Natural killer cell treated with Interleukin-12 subunit alpha and Interleukin-12 subunit beta and Interleukin-15 and Interleukin-18, amount 100 ng/mL, for 72 hours (primary cell): ENCODE measurements around the gene PDE4B. TPM values are rescaled to one million over a fixed set of nuclear protein-coding genes. Genes with fewer than 3 reads are reported as not detected.
"Not testable (repeated sequence)": the region's sequence is repeated elsewhere in the genome, so short reads cannot be mapped to it uniquely, and the experiment has no call there.

Experiments used
- ATAC-seq, 2 donors: fragments of 150-1000 bp; cut with Tn5 transposase in 1 of 2; sonication (Bioruptor Pico), chemical (Tn5 transposase) in 1 of 2; 2 replicates each; pipeline ENCODE4 v1.10.0; 2021
- DNase-seq: peaks from one replicate; pipeline ENCODE4 v3.0.0; 2022; ENCODE audit warnings: low spot score
- H3K27ac Mint-ChIP-seq, 2 donors: 1 replicate in 1 of 2; 2 replicates in 1 of 2; pipeline ENCODE4 v1.8.0; 2022; ENCODE audit warnings: mixed read lengths in 2 of 2, mild to moderate bottlenecking in 1 of 2, moderate library complexity in 1 of 2
- H3K27me3 Mint-ChIP-seq, 2 donors: 1 replicate in 1 of 2; 2 replicates in 1 of 2; pipeline ENCODE4 v1.8.0; 2022; ENCODE audit warnings: mixed read lengths in 2 of 2
- H3K36me3 Mint-ChIP-seq: one replicate; pipeline ENCODE4 v1.8.0; 2022; ENCODE audit warnings: mixed read lengths
- H3K4me1 Mint-ChIP-seq, 2 donors: 1 replicate in 1 of 2; 2 replicates in 1 of 2; pipeline ENCODE4 v1.8.0; 2022; ENCODE audit warnings: low read depth in 2 of 2, mixed read lengths in 2 of 2, mild to moderate bottlenecking in 1 of 2
- H3K4me3 Mint-ChIP-seq: one replicate; pipeline ENCODE4 v1.8.0; 2022; ENCODE audit warnings: mixed read lengths
- H3K9me3 Mint-ChIP-seq: 2 replicates; pipeline ENCODE4 v1.8.0; 2022; ENCODE audit warnings: mixed read lengths
- total RNA-seq, 2 donors: library from RNA; stranded (reverse); gene quantifications; one replicate each; pipeline ENCODE4 v1.2.3, GENCODE V29; 2022

PDE4B gene
- total RNA-seq, 2 donors from 2014 or later, result 83.8 to 136 TPM

DNA sequence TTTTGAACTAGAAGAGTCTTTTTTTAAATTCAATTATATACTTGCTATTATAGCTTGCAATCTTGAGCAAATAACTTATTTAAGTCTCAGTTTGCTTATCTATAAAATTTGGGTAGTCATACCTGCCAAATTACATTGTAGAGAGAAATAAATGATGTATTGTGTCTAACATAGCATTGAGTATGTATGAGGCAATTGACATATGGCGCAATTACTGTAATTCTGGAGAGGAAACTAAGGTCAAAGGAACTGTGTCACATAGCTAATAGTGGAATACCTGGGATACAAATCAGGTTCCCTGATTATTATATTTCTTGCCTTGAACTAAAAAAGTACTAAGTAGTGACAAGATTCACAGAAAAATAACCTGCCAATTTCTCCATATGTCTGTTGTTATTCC lies 302.5 kb downstream of the PDE4B start:
- H3K4me3 Mint-ChIP-seq, result no peak overlapping the region
- H3K9me3 Mint-ChIP-seq, result peaks cover 5% of the 10 kb centered on the region
- no peaks in the 10 kb centered on the region for H3K36me3 Mint-ChIP-seq
- H3K27ac Mint-ChIP-seq, result no peak overlapping the region
- H3K4me1 Mint-ChIP-seq, result no peaks in the 10 kb centered on the region
- ATAC-seq, result no peak
- H3K27me3 Mint-ChIP-seq, result peaks cover 3 to 8% of the 10 kb centered on the region in 2 donors
- DNase-seq, result no peak

DNA sequence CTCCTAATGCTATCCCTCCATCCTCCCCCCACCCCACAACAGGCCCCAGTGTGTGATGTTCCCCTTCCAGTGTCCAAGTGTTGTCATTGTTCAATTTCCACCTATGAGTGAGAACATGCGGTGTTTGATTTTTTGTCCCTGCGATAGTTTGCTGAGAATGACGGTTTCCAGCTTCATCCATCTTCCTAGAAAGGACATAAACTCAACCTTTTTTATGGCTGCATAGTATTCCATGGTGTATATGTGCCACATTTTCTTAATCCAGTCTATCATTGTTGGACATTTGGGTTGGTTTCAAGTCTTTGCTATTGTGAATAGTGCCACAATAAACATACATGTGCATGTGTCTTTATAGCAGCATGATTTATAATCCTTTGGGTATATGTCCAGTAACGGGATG lies 308.3 kb downstream of the PDE4B start:
- not testable (repeated sequence) for H3K4me3 Mint-ChIP-seq, H3K36me3 Mint-ChIP-seq, H3K27ac Mint-ChIP-seq, DNase-seq, H3K9me3 Mint-ChIP-seq, ATAC-seq, H3K4me1 Mint-ChIP-seq, H3K27me3 Mint-ChIP-seq

DNA sequence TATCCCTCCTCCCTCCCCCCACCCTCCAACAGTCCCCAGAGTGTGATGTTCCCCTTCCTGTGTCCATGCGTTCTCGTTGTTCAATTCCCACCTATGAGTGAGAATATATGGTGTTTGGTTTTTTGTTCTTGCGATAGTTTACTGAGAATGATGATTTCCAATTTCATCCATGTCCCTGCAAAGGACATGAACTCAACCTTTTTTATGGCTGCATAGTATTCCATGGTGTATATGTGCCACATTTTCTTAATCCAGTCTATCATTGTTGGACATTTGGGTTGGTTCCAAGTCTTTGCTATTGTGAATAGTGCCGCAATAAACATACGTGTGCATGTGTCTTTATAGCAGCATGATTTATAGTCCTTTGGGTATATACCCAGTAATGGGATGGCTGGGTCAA lies 311.4 kb downstream of the PDE4B start:
- not testable (repeated sequence) for H3K27ac Mint-ChIP-seq, H3K36me3 Mint-ChIP-seq

DNA sequence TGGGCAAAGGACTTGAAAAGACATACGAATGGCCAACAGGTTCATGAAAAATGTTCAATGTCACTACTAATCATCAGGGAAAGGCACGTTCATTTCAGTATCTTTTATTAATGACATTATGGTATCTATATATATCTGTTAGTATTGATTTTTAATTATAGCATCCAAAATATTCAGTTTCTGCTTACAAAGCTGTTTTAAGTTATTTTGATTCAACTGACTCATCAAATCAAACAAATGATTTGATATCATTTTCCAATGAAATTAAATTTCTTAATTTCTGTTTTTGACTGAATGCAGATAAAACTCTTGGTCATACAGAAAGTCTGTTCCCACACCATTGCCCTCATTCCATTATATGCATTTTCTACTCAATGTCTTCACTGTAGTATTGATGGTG lies 315.9 kb downstream of the PDE4B start:
- Mint-ChIP-seq H3K36me3 (no peaks in the 10 kb centered on the region), H3K4me1 (no peaks in the 10 kb centered on the region), H3K27ac (no peak overlapping the region), H3K27me3 (no peaks in the 10 kb centered on the region), H3K9me3 (no peaks in the 10 kb centered on the region), H3K4me3 (no peak overlapping the region)
- DNase-seq (no peak), ATAC-seq (no peak)

More for the DNA sequence above, 311.4 kb downstream of the PDE4B start:
- H3K4me3 Mint-ChIP-seq, H3K4me1 Mint-ChIP-seq, H3K27me3 Mint-ChIP-seq, DNase-seq, H3K9me3 Mint-ChIP-seq, ATAC-seq: not testable (repeated sequence)

DNA sequence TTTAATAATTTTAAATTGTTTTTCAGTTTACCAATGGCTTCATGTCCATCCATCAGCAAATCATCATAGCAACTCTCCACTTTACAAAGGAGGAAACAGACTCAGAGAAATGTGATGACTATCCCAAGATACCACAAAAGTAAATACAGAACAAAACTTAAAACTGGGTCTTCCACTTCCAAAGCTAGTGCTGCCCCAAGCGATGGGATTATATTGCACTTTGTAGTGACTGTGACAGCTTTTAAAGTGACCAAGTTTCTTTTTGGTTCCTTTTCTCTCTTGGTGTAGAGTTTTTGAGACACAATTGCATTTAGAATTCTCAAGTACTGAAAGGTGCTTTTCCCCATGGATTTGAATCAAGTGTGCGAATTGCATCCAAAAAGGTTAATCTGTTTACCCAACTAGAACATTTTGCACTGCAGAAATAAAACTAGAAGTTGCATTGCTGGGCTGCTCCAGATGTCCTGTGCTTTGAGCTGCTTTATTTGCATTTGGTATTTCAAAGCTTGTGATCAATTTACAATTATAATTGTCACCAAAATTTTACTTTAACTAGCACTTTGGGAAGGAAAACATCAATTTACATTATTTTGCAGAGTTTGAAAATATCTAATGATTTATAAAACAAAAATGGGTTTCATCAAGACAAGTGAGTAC lies 320.2 kb downstream of the PDE4B start:
- no peak overlapping the region for H3K27ac Mint-ChIP-seq
- no peaks in the 10 kb centered on the region for H3K9me3 Mint-ChIP-seq
- ATAC-seq, result no peak
- H3K4me1 Mint-ChIP-seq, result no peaks in the 10 kb centered on the region
- H3K36me3 Mint-ChIP-seq, result no peaks in the 10 kb centered on the region
- no peak overlapping the region for H3K4me3 Mint-ChIP-seq
- H3K27me3 Mint-ChIP-seq, result no peaks in the 10 kb centered on the region
- DNase-seq, result no peak

DNA sequence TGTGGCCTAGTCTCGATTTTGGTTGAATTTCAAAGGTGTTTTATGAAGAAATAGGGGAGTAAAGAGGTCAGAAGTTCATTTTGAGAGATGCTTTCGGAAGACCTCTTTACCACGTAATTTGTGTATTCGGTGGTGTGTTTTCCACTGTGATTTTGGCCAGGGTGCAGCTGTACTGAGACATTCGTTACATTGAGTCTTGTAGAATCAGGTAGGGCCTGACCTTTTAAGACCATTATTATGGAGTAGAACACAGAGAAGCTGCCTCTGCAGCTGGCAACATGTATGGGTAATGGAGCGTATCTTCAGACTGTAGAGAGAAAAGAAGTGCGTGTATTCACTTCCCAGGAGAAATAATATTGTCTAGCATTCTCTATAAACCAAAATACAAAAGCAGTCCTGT lies 326.5 kb downstream of the PDE4B start:
- DNase-seq (no peak), ATAC-seq (no peak)
- Mint-ChIP-seq H3K9me3 (no peaks in the 10 kb centered on the region), H3K36me3 (no peaks in the 10 kb centered on the region), H3K4me3 (no peak overlapping the region), H3K27me3 (peaks cover 11 to 17% of the 10 kb centered on the region in 2 donors), H3K4me1 (no peaks in the 10 kb centered on the region), H3K27ac (no peak overlapping the region)

DNA sequence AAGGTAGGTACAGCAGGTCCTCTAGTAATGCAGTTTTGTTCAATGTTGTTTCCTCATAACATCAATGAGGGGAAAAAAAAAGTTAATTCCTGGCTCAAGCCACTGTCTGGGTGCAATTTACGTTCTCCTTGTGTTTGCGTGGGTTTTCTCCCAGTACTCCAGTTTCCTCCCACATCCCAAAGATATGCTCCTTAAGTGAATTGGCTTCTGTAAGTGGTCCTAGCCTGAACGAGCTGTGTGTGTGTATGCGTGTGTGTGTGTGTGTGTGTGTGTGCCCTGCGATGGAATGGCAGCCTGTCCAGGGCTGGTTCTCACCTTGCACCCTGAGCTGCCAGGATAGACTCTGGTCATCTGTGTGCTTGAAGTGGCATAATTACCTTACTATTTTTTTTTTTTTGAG lies 332.0 kb downstream of the PDE4B start:
- ATAC-seq (no peak), DNase-seq (no peak)
- Mint-ChIP-seq H3K27ac (no peak overlapping the region), H3K4me1 (no peaks in the 10 kb centered on the region), H3K27me3 (peaks cover 11 to 17% of the 10 kb centered on the region in 2 donors), H3K9me3 (peaks cover 4% of the 10 kb centered on the region), H3K36me3 (no peaks in the 10 kb centered on the region), H3K4me3 (no peak overlapping the region)

DNA sequence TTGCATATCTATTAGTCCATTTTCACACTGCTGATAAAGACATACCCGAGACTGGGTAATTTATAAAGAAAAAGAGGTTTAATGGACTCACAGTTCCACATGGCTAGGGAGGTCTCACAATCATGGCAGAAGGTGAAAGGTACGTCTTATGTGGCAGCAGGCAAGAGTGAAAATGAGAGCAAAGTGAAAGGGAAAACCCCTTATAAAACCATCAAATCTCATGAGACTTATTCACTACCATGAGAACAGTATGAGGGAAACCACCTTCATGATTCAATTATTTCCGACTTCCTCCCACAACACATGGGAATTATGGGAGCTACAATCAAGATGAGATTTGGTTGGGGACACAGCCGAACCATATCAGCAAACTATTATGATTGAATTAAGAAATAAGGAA lies 335.9 kb downstream of the PDE4B start:
- DNase-seq, H3K9me3 Mint-ChIP-seq, H3K36me3 Mint-ChIP-seq, H3K27ac Mint-ChIP-seq, H3K4me3 Mint-ChIP-seq, ATAC-seq, H3K4me1 Mint-ChIP-seq: not testable (repeated sequence)
- peaks cover 0 to 12% of the 10 kb centered on the region in 2 donors for H3K27me3 Mint-ChIP-seq

DNA sequence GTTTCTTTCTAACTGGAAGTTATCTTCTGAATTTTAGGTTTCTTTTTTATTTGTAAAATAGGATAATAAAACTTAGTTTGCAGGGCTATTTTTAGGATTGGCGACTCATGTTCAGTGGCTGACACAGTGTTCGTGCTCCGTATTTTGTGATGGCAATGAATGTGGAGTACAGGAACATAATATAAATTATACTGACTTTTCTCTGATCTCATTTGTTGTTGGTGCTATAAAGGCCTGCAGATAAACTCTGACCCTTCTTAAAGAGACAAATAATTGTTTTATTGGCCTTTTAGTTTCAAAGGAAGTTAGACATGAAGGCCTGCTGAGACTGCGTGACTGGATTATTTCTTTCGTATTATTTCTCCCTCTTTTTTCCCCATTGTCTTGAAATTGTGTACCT lies 339.6 kb downstream of the PDE4B start:
- Mint-ChIP-seq H3K9me3 (peaks cover 7% of the 10 kb centered on the region), H3K4me3 (no peak overlapping the region), H3K27me3 (peaks cover 8 to 21% of the 10 kb centered on the region in 2 donors), H3K27ac (no peak overlapping the region), H3K4me1 (no peaks in the 10 kb centered on the region), H3K36me3 (no peaks in the 10 kb centered on the region)
- ATAC-seq, result no peak
- no peak for DNase-seq

DNA sequence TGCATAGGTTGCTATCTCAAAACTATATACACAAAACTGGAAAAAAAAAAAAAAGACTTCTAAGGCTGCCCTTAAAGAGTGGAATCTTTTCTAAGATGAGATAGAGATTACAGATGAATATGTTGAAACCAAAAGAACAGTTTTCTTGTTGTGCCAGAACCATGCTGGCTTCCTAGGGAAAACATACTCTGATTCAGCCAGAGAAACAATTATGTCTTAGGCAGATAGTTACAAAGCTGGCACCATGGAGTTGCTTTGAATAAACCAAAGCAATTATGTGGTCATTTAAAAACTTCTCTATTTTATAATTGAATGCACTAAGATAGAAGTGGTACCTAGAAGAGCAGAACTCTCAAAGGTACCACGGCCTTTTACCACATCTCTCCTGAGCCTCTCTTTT lies 341.3 kb downstream of the PDE4B start:
- DNase-seq (no peak), ATAC-seq (no peak)
- Mint-ChIP-seq H3K36me3 (no peaks in the 10 kb centered on the region), H3K27ac (no peak overlapping the region), H3K27me3 (peaks cover 8 to 21% of the 10 kb centered on the region in 2 donors), H3K9me3 (peaks cover 3% of the 10 kb centered on the region), H3K4me3 (no peak overlapping the region), H3K4me1 (no peaks in the 10 kb centered on the region)

DNA sequence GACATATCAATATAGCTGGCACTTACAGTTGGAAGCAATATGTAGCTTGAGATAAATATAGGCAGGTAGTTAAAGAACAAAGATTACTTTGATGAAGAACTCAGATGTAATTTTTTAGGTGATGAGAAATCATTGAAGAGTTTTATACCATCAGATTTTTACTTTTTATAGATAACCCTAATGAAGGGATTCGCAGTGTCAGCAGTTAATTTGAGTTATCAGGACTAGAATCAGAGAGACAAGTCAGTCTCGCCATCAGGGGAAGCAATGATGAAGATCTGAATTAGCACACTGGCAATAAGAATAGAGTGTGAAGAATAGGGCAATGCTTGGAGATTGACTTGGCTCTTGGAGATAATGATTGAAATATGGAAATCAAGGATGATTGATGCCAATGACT lies 342.5 kb downstream of the PDE4B start:
- H3K36me3 Mint-ChIP-seq, result no peaks in the 10 kb centered on the region
- no peaks in the 10 kb centered on the region for H3K4me1 Mint-ChIP-seq
- DNase-seq (no peak), ATAC-seq (no peak)
- H3K27ac Mint-ChIP-seq, result no peak overlapping the region
- H3K4me3 Mint-ChIP-seq, result no peak overlapping the region
- peaks cover 8 to 20% of the 10 kb centered on the region in 2 donors for H3K27me3 Mint-ChIP-seq
- peaks cover 3% of the 10 kb centered on the region for H3K9me3 Mint-ChIP-seq

DNA sequence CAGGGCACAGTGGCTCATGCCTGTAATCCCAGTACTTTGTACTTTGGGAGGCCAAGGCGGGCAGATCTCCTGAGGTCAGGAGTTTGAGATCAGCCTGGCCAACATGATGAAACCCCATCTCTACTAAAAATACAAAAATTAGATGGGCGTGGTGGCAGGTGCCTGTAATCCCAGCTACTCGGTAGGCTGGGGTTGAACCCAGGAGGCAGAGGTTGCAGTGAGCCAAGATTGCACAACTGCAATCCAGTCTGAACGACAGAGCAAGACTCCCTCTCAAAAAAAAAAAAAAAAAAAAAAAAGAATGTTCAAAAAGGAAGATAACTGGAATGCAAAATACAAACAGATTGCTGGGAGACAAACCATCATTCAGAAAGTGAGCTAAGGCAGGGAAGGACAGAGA lies 343.7 kb downstream of the PDE4B start:
- not testable (repeated sequence) for H3K36me3 Mint-ChIP-seq, H3K27ac Mint-ChIP-seq, H3K4me1 Mint-ChIP-seq, ATAC-seq, H3K9me3 Mint-ChIP-seq, DNase-seq, H3K4me3 Mint-ChIP-seq
- H3K27me3 Mint-ChIP-seq, result peaks cover 8 to 14% of the 10 kb centered on the region in 2 donors

DNA sequence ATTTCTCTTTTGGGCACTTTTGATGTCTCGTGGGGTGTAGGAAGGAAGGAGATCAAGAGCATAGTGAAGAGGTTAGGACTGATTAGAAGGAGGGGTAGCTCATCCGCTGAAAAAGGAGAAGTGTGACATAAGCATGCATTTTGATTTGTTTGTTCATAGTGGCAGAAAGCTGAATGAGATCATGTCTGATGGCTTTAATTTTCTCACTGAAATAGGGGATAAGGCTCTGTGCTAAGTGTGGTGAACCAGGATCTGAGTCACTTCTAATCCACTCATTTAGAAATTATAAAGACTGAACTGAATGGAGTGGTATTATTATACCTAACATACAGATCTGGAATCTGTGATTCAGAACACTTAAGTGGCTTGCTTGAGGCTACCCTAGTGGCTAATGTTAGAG lies 344.5 kb downstream of the PDE4B start:
- no peak for DNase-seq
- peak in 1 of 2 donors; percentile 71 for ATAC-seq
- H3K4me1 Mint-ChIP-seq, result no peaks in the 10 kb centered on the region
- no peak overlapping the region for H3K4me3 Mint-ChIP-seq
- no peak overlapping the region for H3K27ac Mint-ChIP-seq
- H3K27me3 Mint-ChIP-seq, result peaks cover 8 to 14% of the 10 kb centered on the region in 2 donors
- peaks cover 3% of the 10 kb centered on the region for H3K9me3 Mint-ChIP-seq
- H3K36me3 Mint-ChIP-seq, result no peaks in the 10 kb centered on the region

DNA sequence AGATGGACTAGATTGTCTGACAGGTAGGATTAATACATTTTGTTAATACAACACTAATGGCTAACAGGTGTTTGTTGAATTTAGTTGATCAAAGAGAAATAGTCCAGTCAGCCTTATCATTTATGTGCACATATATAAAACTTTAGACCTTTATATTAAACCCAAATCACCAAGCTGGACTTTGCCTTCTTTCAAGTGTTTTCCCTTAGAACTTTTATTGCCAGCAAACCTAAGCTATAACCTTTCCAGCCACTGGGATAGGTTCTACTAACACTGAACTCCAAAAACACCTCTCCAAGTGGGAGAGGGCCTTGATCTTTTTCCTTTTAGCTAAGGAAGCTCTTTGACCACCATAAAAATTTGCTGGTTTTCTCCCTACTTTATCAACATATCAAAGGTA lies 345.9 kb downstream of the PDE4B start:
- ATAC-seq (no peak), DNase-seq (no peak)
- Mint-ChIP-seq H3K27ac (no peak overlapping the region), H3K9me3 (peaks cover 3% of the 10 kb centered on the region), H3K27me3 (peaks cover 8 to 27% of the 10 kb centered on the region in 2 donors), H3K4me1 (no peaks in the 10 kb centered on the region), H3K36me3 (no peaks in the 10 kb centered on the region), H3K4me3 (no peak overlapping the region)

DNA sequence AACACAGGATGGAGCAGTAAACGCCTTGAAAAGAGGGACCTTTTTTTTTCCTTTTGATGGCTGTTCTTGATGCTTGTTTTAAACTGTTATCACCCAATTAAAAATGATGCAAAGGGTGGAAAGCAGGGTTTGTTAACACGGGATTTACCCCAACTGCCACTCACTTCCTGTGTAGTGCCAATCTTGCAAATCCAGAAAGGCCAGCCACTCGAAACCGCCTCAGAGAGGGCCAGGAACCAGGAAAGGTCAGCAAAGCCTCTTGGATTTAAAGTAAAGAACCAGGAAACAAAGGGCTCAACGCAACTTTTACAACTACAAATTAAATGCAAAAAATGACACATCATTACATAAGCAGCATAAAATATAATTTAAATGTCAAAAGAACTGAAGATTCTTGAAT lies 347.4 kb downstream of the PDE4B start:
- ATAC-seq, result no peak
- no peak overlapping the region for H3K27ac Mint-ChIP-seq
- no peak overlapping the region for H3K4me3 Mint-ChIP-seq

More for the DNA sequence above, 347.4 kb downstream of the PDE4B start:
- H3K27me3 Mint-ChIP-seq, result peaks cover 8 to 21% of the 10 kb centered on the region in 2 donors
- no peaks in the 10 kb centered on the region for H3K4me1 Mint-ChIP-seq
- no peaks in the 10 kb centered on the region for H3K36me3 Mint-ChIP-seq
- no peak for DNase-seq
- no peaks in the 10 kb centered on the region for H3K9me3 Mint-ChIP-seq
